ENCODE data around the gene GLS2.
"Not testable (repeated sequence)": the region's sequence is repeated elsewhere in the genome, so short reads cannot be mapped to it uniquely, and the experiment has no call there.

The GLS2 gene

GRCh38 chr12:56488041-56488955, at the start of gene GLS2:
GLS2 (minus strand) TSS chr12:56488161; CDS start chr12:56488118, 43 bp downstream.
- peak; percentile 50 for DNase-seq (ENCODE audit: low spot score)

GRCh38 chr12:56537546-56537945, 49.6 kb upstream of the GLS2 start:
- DNase-seq (ENCODE audit: low spot score) = no peak

- no peak for DNase-seq (ENCODE audit: low spot score)
Observed at GRCh38 chr12:56530390-56531055, 42.6 kb upstream of the GLS2 start.

GRCh38 chr12:56529656-56530055, 41.7 kb upstream of the GLS2 start:
- DNase-seq (ENCODE audit: low spot score) = no peak

GRCh38 chr12:56528846-56529245, 40.9 kb upstream of the GLS2 start:
- no peak for DNase-seq (ENCODE audit: low spot score)

GRCh38 chr12:56522411-56523193, 34.6 kb upstream of the GLS2 start:
- no peak for DNase-seq (ENCODE audit: low spot score)

GRCh38 chr12:56521590-56522371, 33.8 kb upstream of the GLS2 start, which contains the start of gene RBMS2:
RBMS2 (plus strand) TSS chr12:56521820; CDS start chr12:56522024, 204 bp downstream.
- peak; percentile 66 for DNase-seq (ENCODE audit: low spot score)

GRCh38 chr12:56521209-56521589, 33.2 kb upstream of the GLS2 start:
- no peak for DNase-seq (ENCODE audit: low spot score)

GRCh38 chr12:56520506-56520905, 32.5 kb upstream of the GLS2 start:
- no peak for DNase-seq (ENCODE audit: low spot score)

- DNase-seq (ENCODE audit: low spot score) = no peak
Observed at GRCh38 chr12:56520048-56520447, 32.1 kb upstream of the GLS2 start.

GRCh38 chr12:56518570-56518969, 30.6 kb upstream of the GLS2 start:
- no peak for DNase-seq (ENCODE audit: low spot score)

GRCh38 chr12:56517854-56518253, 29.9 kb upstream of the GLS2 start:
- no peak for DNase-seq (ENCODE audit: low spot score)

GRCh38 chr12:56514014-56514318, 26.0 kb upstream of the GLS2 start:
- DNase-seq (ENCODE audit: low spot score) = not testable (repeated sequence)

- DNase-seq (ENCODE audit: low spot score) = no peak
Observed at GRCh38 chr12:56510786-56511185, 22.8 kb upstream of the GLS2 start.

GRCh38 chr12:56499879-56500278, 11.9 kb upstream of the GLS2 start:
- not testable (repeated sequence) for DNase-seq (ENCODE audit: low spot score)

GRCh38 chr12:56499452-56499851, 11.5 kb upstream of the GLS2 start:
- DNase-seq (ENCODE audit: low spot score) = not testable (repeated sequence)

GRCh38 chr12:56498126-56498902, 10.4 kb upstream of the GLS2 start:
- not testable (repeated sequence) for DNase-seq (ENCODE audit: low spot score)

GRCh38 chr12:56496704-56497103, 8.7 kb upstream of the GLS2 start:
- not testable (repeated sequence) for DNase-seq (ENCODE audit: low spot score)

- DNase-seq (ENCODE audit: low spot score) = not testable (repeated sequence)
Observed at GRCh38 chr12:56494481-56494880, 6.5 kb upstream of the GLS2 start.

- not testable (repeated sequence) for DNase-seq (ENCODE audit: low spot score)
Observed at GRCh38 chr12:56494106-56494415, 6.1 kb upstream of the GLS2 start.
